Natural killer cell (primary cell): Measurements from ENCODE around the gene PCED1B. TPM values are rescaled to one million over a fixed set of nuclear protein-coding genes. Genes with fewer than 3 reads are reported as not detected.

Experiments
- ATAC-seq, 3 donors: fragments of 150-1000 bp in 2 of 3; fragments of 200-7000 bp in 1 of 3; cut with Tn5 transposase; 1 replicate in 1 of 3; 2 replicates in 2 of 3; pipeline ENCODE4 v1.10.0; 2021; ENCODE audit warnings: mild to moderate bottlenecking in 2 of 3, moderate library complexity in 2 of 3
- DNase-seq, 2 donors: peaks; one replicate each; pipeline versions ENCODE4 v3.0.0 to v3.0.0-alpha.2; 2013 to 2021; ENCODE audit warnings: mixed read lengths in 1 of 2
- H3K27ac ChIP-seq: one replicate; pipeline ENCODE4 v1.5.1; 2013; ENCODE audit warnings: mild to moderate bottlenecking, low read length
- H3K27me3 ChIP-seq: one replicate; pipeline ENCODE4 v1.6.1; 2013; ENCODE audit warnings: low read length; ENCODE audit not compliant: control insufficient read depth, insufficient read depth
- H3K36me3 ChIP-seq: one replicate; pipeline ENCODE4 v1.6.1; 2013; ENCODE audit warnings: low read length; ENCODE audit not compliant: control insufficient read depth, insufficient read depth
- H3K4me1 ChIP-seq: one replicate; pipeline ENCODE4 v1.6.1; 2013; ENCODE audit warnings: low read length; ENCODE audit not compliant: control insufficient read depth, insufficient read depth
- H3K4me3 ChIP-seq: one replicate; pipeline ENCODE4 v1.5.1; 2013; ENCODE audit warnings: low read length
- H3K9me3 ChIP-seq: one replicate; pipeline ENCODE4 v1.6.1; 2013; ENCODE audit warnings: low read length; ENCODE audit not compliant: control insufficient read depth, insufficient read depth
- H3K27ac Mint-ChIP-seq, 2 donors: one replicate each; pipeline ENCODE4 v1.8.0; 2022; ENCODE audit warnings: mild to moderate bottlenecking in 2 of 2, mixed read lengths in 2 of 2, moderate library complexity in 1 of 2
- H3K27me3 Mint-ChIP-seq, 2 donors: one replicate each; pipeline ENCODE4 v1.8.0; 2022; ENCODE audit warnings: low read depth in 2 of 2, mixed read lengths in 2 of 2
- H3K36me3 Mint-ChIP-seq: one replicate; pipeline ENCODE4 v1.8.0; 2022; ENCODE audit warnings: mixed read lengths
- H3K4me1 Mint-ChIP-seq, 2 donors: one replicate each; pipeline ENCODE4 v1.8.0; 2022; ENCODE audit warnings: mixed read lengths in 2 of 2
- H3K4me3 Mint-ChIP-seq: one replicate; pipeline ENCODE4 v1.8.0; 2022; ENCODE audit warnings: mild to moderate bottlenecking, moderate library complexity, mixed read lengths
- H3K9me3 Mint-ChIP-seq, 2 donors: one replicate each; pipeline ENCODE4 v1.8.0; 2022; ENCODE audit warnings: mixed read lengths in 2 of 2
- CTCF ChIP-seq: fragments of 200-600 bp; IDR thresholded peaks from one replicate; pipeline ENCODE4 v1.8.0; 2022; ENCODE audit warnings: antibody characterized with exemption
- WGBS: methylation state at CpG from one replicate; pipeline ENCODE4 v1.1.7; 2013; ENCODE audit warnings: missing lambda C conversion rate; ENCODE audit not compliant: insufficient coverage; 5-methylcytosine and 5-hydroxymethylcytosine counted together
- intact Hi-C: fragments of 100-400 bp; cut with micrococcal nuclease; formaldehyde crosslinking; loops from one replicate; pipeline ENCODE4 v1.14.2; 2022
- total RNA-seq, 4 donors: library from RNA; stranded (reverse); fragments of 120-200 nt in 1 of 4; gene quantifications; one replicate each; pipeline versions ENCODE4 v1.2.3 to v1.2.4, GENCODE V29; 2013 to 2022

Gene PCED1B
- total RNA-seq, 3 donors from 2014 or later (not counting 1 experiment from before 2014, with no cell fraction given), result 30.2 to 35.9 (median 33.3) TPM

- Histone ChIP-seq H3K9me3 (no peaks in the 10 kb centered on the region), H3K27me3 (no peaks in the 10 kb centered on the region), H3K27ac (no peak overlapping the region), H3K4me3 (no peak overlapping the region), H3K36me3 (no peaks in the 10 kb centered on the region), H3K4me1 (peaks cover 28% of the 10 kb centered on the region)
- no peak for DNase-seq
- 99% methylated on average over 4 of the region's 4 CpGs for WGBS
- H3K4me1 Mint-ChIP-seq, result peaks cover 52 to 63% of the 10 kb centered on the region in 2 donors
- H3K9me3 Mint-ChIP-seq, result no peaks in the 10 kb centered on the region
- H3K36me3 Mint-ChIP-seq, result no peaks in the 10 kb centered on the region
- peaks cover 0 to 4% of the 10 kb centered on the region in 2 donors for H3K27me3 Mint-ChIP-seq
- no peak overlapping the region for H3K4me3 Mint-ChIP-seq
- ATAC-seq, result no peak
- peak overlapping the region in 1 of 2 donors; percentile 28 for H3K27ac Mint-ChIP-seq
- no peak for TF ChIP-seq CTCF
- intact Hi-C loops, result no loop called here
Measured at GRCh38 chr12:47273191-47273626, 193.8 kb downstream of the PCED1B start.

GRCh38 chr12:47274760-47275159 is 195.3 kb downstream of the PCED1B start:
- Histone ChIP-seq H3K4me1 (peaks cover 22% of the 10 kb centered on the region), H3K4me3 (no peak overlapping the region), H3K27ac (no peak overlapping the region), H3K9me3 (no peaks in the 10 kb centered on the region), H3K27me3 (no peaks in the 10 kb centered on the region), H3K36me3 (no peaks in the 10 kb centered on the region)
- Mint-ChIP-seq H3K27me3 (peaks cover 0 to 4% of the 10 kb centered on the region in 2 donors), H3K4me3 (no peak overlapping the region), H3K9me3 (no peaks in the 10 kb centered on the region), H3K27ac (peak overlapping the region; percentile 86 to 94), H3K36me3 (no peaks in the 10 kb centered on the region), H3K4me1 (peaks cover 42 to 47% of the 10 kb centered on the region in 2 donors)
- no peak for DNase-seq
- 87% methylated on average over 2 of the region's 2 CpGs for WGBS
- TF ChIP-seq CTCF, result no peak
- no peak for ATAC-seq
- intact Hi-C loops, result loop anchor here (5.0 kb wide), 2 partner anchors 43 to 57 kb away; no protein-coding TSS in a partner anchor

- intact Hi-C loops, result loop anchor here (2.0 to 5.0 kb wide), 5 partner anchors 41 to 191 kb away; no protein-coding TSS in a partner anchor
- no peaks in the 10 kb centered on the region for H3K9me3 ChIP-seq
- Mint-ChIP-seq H3K9me3 (no peaks in the 10 kb centered on the region), H3K36me3 (no peaks in the 10 kb centered on the region), H3K27ac (peak overlapping the region; percentile 86 to 94), H3K4me1 (peaks cover 36 to 41% of the 10 kb centered on the region in 2 donors), H3K4me3 (peak overlapping the region; percentile 60), H3K27me3 (peaks cover 0 to 4% of the 10 kb centered on the region in 2 donors)
- WGBS, result 81% methylated on average over 3 of the region's 5 CpGs
- ATAC-seq (no peak), DNase-seq (no peak)
- no peaks in the 10 kb centered on the region for H3K36me3 ChIP-seq
- H3K27me3 ChIP-seq, result no peaks in the 10 kb centered on the region
- peak overlapping the region; percentile 89 for H3K27ac ChIP-seq
- TF ChIP-seq CTCF, result no peak
- peaks cover 22% of the 10 kb centered on the region for H3K4me1 ChIP-seq
- no peak overlapping the region for H3K4me3 ChIP-seq
Measured at GRCh38 chr12:47276253-47276620, 196.8 kb downstream of the PCED1B start.
